Measurements from ENCODE around the gene PHF2.

PHF2 gene

GRCh38 chr9:93574091-93574899 lies 2.1 kb upstream of the PHF2 start:
- no peak for TF ChIP-seq GATA3 (IDR thresholded peaks at IDR 0.05; ENCODE audit: low read depth, low read length)
- TF ChIP-seq GATA2 (IDR thresholded peaks at IDR 0.05; ENCODE audit: low read depth, low read length): no peak

- TF ChIP-seq GATA3 (IDR thresholded peaks at IDR 0.05; ENCODE audit: low read depth, low read length): no peak
These were observed 1.2 kb upstream of the PHF2 start for GRCh38 chr9:93574900-93575795.

- TF ChIP-seq GATA2 (IDR thresholded peaks at IDR 0.05; ENCODE audit: low read depth, low read length): no peak
- TF ChIP-seq GATA3 (IDR thresholded peaks at IDR 0.05; ENCODE audit: low read depth, low read length): no peak
These were observed 557 bp upstream of the PHF2 start for GRCh38 chr9:93575796-93576257.

- TF ChIP-seq GATA2 (IDR thresholded peaks at IDR 0.05; ENCODE audit: low read depth, low read length) (no peak), GATA3 (IDR thresholded peaks at IDR 0.05; ENCODE audit: low read depth, low read length) (no peak)
These were observed 942 bp downstream of the PHF2 start for GRCh38 chr9:93577078-93577974.

GRCh38 chr9:93577975-93578682 lies 1.7 kb downstream of the PHF2 start:
- TF ChIP-seq GATA2 (IDR thresholded peaks at IDR 0.05; ENCODE audit: low read depth, low read length) (no peak), GATA3 (IDR thresholded peaks at IDR 0.05; ENCODE audit: low read depth, low read length) (no peak)

GRCh38 chr9:93578844-93579243 lies 2.5 kb downstream of the PHF2 start:
- TF ChIP-seq GATA2 (IDR thresholded peaks at IDR 0.05; ENCODE audit: low read depth, low read length): no peak
- no peak for TF ChIP-seq GATA3 (IDR thresholded peaks at IDR 0.05; ENCODE audit: low read depth, low read length)

- no peak for TF ChIP-seq GATA2 (IDR thresholded peaks at IDR 0.05; ENCODE audit: low read depth, low read length)
- no peak for TF ChIP-seq GATA3 (IDR thresholded peaks at IDR 0.05; ENCODE audit: low read depth, low read length)
These were observed 3.5 kb downstream of the PHF2 start for GRCh38 chr9:93579711-93580516.

- TF ChIP-seq GATA3 (IDR thresholded peaks at IDR 0.05; ENCODE audit: low read depth, low read length) (no peak), GATA2 (IDR thresholded peaks at IDR 0.05; ENCODE audit: low read depth, low read length) (no peak)
These were observed 4.4 kb downstream of the PHF2 start for GRCh38 chr9:93580654-93581380.

- TF ChIP-seq GATA3 (IDR thresholded peaks at IDR 0.05; ENCODE audit: low read depth, low read length) (no peak), GATA2 (IDR thresholded peaks at IDR 0.05; ENCODE audit: low read depth, low read length) (no peak)
These were observed 5.7 kb downstream of the PHF2 start for GRCh38 chr9:93582115-93582514.

GRCh38 chr9:93582550-93582949 lies 6.2 kb downstream of the PHF2 start:
- TF ChIP-seq GATA3 (IDR thresholded peaks at IDR 0.05; ENCODE audit: low read depth, low read length): no peak
- TF ChIP-seq GATA2 (IDR thresholded peaks at IDR 0.05; ENCODE audit: low read depth, low read length): no peak

- TF ChIP-seq GATA2 (IDR thresholded peaks at IDR 0.05; ENCODE audit: low read depth, low read length): no peak
- no peak for TF ChIP-seq GATA3 (IDR thresholded peaks at IDR 0.05; ENCODE audit: low read depth, low read length)
These were observed 8.9 kb downstream of the PHF2 start for GRCh38 chr9:93585259-93585658.

- no peak for TF ChIP-seq GATA3 (IDR thresholded peaks at IDR 0.05; ENCODE audit: low read depth, low read length)
These were observed 9.3 kb downstream of the PHF2 start for GRCh38 chr9:93585695-93586094.
